Activated effector memory CD4-positive, alpha-beta T cell treated with Interleukin-2 at 50 U/mL for 16 hours (primary cell): ENCODE measurements around the gene RPS21.

ENCODE experiments used
- DNase-seq: peaks from one replicate; pipeline ENCODE4 v3.0.0-alpha.2; 2020

Gene RPS21

GRCh38 chr20:62354031-62354808 lies 32.7 kb upstream of the RPS21 start:
- DNase-seq = no peak

DNA sequence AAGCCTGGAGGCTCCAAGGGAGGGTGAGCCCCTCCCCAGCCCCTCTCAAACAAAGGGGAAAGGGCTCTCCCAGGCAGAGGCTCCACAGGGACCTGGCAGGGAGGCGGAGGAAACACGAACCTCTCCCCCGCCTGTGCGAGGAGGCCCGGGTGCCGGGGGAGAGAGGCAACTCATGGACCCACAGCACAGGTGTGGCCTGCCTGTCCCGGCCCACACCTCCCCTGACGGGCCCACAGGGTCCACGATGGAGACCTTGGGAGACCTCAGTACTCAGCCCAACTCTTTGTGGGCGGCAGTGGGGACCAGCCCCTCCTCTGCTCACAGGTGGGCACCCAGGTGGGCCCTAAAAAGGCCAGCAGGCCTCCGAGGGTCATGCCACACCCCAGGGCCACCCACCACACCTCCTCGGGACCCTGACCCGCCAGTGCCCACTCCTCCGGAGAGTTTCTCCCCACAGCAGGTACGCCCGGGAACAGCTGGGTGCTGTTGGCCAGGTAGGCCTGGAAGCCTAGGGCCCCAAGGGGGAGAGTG lies 32.0 kb upstream of the RPS21 start:
- DNase-seq = no peak

DNA sequence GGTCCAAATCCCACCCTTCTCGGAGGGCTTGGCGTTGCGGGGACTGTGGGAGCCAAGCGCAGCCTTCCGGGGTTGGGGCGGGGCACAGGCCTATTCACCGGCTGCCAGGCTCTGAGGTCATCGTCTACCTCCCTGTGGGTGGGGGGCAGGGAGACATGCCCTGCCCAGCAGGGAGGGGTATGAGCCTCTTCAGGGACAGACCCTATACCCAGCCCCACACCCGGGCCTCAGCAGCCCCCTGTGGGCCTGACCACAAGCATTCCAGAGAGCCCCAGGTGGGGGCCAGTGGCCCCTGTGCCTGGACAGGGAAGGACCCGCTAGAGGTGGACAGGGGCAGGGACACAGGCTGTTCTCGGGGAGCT lies 31.4 kb upstream of the RPS21 start:
- DNase-seq = no peak

DNA sequence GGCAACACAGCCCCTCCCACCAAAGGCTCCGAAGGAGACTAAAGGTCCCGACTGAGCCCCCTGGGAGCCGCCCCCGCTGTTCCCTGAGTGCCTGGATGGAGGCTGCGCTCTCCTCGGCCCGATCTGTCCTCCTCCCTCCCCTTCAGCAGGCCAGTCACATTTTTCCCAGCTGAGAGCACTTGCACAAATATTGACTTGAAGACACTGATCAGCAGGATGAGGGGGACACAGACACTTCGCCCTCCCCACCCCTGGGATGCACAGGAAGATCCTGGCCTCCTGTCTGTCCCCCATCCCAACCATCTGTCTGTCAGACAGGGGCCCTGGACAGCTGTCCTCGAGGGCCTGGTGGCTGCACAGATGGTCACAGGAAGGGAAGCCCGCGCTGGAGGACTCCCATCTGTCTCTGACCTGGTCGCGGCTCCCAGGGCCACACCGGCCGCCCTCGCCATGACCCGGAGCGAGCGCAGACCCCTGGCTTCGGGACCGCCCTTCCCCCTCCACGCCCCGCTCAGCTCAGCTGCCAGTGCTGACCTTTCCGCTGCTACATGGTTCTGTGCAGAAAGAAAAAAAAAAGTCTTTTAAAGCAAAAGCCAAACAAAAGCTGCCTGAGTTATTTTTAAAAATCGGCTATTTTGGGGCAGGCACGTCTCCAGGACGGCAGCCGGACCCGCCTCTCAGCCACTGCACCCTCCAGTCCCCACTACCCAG lies 30.9 kb upstream of the RPS21 start:
- no peak for DNase-seq

- DNase-seq = no peak
These were observed 30.2 kb upstream of the RPS21 start for GRCh38 chr20:62356589-62357186.

DNA sequence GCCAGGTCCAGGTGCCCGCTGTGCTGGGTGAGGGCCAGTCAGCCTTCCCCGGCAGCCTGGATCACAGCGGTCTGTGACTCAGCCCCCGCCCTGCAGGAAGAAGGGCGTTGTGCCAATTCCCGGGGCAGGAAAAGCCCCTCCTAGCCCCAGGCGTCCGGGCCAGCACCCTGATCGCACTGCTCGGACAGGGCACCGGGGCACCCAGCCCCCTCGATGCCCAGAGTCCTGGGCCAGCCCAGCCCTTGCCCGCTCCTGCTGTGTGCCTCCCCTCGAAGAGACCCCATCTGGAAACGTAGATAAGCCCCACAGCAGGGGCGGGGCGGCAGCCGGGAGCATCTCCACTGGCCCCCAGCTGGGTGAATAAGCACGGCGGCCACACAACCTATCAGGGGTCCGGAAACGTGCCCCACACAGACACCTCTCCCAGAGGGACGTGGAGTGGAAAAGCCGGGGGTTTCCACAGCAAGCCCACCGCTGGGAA lies 29.7 kb upstream of the RPS21 start:
- no peak for DNase-seq

- DNase-seq = no peak
These were observed 29.2 kb upstream of the RPS21 start for GRCh38 chr20:62357681-62358080.

DNA sequence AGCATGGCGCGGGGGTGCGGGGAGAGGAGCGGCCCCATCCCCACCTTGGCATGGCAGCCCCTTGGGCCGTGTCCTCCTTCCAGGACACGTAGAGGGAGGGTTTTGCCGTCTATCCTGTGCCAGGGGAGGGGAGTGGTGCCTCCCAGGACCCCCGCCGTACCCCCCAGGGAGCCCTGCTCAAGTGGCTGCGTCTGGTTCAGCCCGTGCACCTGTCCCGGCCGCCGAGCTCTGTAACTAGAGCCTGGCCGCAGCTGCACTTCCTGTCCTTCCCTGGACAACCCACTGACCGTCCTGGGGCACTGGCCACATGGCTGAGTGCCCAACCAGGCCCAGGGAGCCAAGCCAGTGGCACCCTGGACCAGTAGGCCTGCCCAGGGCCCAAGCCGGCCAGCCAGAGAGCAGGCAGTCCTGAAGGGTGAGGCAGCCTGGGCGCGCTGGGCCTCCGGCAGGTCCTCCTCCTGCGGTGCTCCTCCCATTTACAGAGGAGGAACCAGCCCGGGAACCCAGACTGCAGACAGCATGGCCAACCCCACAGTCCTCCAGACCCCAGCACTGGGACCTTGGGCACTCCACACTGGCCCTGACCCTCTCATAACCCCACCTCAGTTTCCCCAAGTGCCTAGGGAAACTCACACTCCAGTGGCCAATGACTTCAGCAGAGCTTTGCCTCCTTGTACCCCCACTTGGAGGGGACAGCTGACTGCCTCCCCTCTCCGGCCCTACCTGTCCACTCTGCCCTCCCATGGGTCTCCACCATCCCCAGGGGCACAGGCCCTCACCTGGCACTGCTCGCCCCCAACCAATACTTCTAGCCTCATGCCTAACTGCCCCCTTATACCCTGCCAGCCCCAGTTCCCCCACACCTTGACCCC lies 28.5 kb upstream of the RPS21 start:
- DNase-seq = no peak

- no peak for DNase-seq
These were observed 27.8 kb upstream of the RPS21 start for GRCh38 chr20:62359043-62359490.

DNA sequence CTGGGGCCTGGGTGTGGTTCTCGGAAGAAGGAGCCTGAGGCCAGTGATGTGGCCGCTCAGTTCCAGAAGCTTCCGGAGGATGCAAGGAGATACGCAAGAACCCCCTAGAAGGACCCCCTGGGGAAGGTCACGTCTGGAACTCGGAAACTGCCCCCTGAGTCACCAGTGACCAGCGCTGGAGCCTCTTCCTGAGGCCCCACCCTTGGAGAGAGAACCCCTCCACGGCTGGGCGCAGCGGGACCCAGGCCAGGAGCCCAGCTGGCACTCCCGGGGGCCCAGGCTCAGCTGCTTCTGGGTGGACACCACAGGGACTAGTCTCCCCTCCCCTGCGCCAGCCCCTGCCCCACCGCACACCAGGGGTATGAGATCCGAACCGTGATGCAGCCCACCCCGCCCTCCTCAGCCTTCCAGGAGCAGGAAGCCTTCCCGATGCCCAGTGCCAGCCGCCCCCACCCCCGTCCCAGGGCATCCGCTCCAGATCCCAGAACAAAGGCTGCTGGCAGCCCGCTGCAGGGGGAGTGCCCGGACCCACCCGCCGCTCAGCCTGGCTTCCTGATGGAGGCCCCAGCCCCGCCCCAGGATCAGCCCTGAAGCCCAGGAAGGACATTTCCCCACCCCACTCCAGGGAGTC lies 27.3 kb upstream of the RPS21 start:
- no peak for DNase-seq

DNA sequence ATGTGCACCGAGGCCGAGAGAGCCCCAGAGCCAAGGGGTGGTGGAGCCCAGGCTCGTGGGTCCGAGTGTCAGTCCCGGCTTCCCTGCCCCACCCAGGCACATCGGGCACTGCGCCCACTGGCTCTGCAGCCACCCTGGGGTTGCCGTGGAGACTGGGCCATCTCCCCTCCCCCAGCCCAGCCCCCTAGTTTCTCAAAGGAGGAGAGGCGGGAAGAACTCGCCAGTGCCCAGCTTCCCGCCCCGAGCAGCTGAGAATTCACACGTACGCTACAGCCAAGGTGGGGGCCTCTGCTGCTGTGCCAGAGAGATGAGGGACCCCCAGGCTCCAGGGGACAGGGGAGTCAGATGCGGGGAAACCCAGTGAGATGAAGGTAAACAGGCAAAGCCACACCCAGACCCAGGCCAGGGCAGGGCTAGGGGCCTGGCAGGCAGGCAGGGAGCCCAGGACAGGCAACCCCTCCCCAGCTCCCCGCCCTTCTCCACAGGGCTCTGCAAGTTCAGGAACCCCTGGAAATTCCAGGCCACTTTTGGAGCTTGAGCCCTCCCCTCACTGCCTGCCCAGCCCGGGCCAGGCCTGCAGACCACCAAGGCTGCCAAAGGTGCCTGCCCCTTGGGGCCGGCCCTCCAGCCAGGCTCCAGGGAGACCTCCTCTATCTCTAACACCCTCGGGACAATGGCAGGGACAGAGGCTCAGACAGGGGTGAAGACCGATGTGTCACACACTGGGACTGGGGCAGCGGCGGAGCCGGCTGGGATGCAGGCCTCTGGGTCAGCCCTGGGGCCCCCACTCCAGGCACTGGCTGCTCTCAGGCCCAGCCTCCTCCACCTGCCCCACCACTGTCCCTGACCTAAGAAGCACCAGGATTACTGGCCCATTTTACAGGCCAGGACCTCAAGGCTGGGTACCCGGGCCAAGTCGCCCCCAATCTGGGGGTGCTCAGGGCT lies 25.8 kb upstream of the RPS21 start:
- no peak for DNase-seq

DNA sequence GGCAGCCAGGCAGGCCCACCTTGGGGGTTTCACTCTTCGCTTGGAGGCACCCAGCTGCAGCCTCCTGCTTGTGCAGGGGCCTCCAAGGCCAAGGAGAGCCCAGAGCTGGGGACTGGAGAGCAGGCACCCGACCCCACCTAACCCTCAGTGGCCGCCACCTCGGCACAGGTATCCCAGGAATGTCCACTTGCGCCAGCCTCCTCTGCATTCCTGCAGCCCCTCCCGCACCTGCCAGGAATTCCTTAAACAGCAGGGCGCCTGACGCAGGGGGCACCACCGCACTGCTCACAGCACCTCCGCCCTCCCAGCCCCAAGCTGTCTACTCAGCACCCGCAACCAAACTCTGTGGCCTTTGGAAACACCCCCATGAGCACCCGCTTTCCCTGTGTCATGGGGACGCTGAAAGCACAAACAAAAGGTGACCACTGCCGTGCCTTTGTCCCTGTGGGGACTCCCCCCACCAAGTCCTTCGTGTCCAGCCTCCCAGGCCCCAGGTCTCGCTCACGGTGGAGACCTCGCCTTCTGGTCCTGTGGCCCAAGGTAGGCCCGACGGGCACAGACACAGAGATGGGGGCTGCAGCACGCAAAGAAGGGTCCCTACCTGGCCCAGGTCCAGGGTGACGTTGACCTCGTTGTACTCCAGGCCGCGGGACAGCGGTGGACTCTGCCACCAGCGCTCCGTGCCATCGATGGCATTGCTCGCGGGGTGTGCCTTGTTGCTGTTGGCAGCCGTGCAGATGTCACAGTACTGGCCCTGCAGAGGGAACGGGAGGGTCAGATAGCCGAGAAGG lies 24.9 kb upstream of the RPS21 start:
- no peak for DNase-seq

- no peak for DNase-seq
These were observed 24.3 kb upstream of the RPS21 start for GRCh38 chr20:62362590-62362940.

DNA sequence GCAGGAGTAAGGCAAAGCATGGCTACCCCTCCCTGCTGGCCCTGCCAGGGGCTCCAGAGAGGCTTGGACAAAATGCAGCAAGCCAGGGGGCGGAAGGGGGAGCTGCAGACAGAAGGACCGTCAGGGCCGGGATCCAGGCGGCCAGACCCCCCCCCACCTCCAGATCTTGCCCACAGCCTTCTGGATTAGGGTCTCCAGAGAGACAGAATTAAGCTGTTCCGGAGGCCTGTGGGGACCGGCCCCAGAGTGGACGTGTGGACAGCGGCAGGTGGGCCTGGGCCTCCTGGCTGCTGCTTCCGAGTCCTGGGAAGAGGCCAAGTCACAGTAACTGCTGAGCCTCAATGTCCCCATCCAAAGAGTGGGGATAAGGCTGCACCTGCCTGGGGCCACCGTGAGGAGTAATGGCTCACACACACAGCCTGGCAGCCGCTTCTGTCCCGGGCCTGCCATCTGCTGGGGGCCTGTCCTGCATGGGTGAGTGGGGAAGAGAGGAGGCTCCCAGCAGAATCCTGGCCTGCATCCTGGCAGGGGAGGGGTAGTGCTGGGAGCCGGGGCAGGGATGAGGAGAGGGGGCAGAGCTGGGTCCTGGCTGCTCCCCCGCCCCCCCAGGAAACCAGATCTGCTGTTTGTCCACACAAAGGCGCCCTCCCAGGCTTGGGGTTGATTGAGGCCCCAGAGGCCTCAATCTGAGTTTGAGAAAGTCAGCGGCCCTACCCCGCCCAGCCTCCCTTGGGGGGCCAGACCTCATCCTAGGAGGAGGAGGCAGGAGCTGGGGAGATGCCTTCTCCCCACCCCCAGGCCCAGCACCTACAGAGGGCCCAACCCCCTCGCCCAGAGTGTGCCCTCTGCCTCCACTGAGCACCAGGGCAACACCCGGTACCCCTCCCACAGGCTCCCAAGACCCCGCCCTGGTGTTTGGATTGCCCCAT lies 23.6 kb upstream of the RPS21 start:
- no peak for DNase-seq

GRCh38 chr20:62363920-62364851 lies 22.7 kb upstream of the RPS21 start:
- no peak for DNase-seq

- no peak for DNase-seq
These were observed 21.8 kb upstream of the RPS21 start for GRCh38 chr20:62364911-62365736.

DNA sequence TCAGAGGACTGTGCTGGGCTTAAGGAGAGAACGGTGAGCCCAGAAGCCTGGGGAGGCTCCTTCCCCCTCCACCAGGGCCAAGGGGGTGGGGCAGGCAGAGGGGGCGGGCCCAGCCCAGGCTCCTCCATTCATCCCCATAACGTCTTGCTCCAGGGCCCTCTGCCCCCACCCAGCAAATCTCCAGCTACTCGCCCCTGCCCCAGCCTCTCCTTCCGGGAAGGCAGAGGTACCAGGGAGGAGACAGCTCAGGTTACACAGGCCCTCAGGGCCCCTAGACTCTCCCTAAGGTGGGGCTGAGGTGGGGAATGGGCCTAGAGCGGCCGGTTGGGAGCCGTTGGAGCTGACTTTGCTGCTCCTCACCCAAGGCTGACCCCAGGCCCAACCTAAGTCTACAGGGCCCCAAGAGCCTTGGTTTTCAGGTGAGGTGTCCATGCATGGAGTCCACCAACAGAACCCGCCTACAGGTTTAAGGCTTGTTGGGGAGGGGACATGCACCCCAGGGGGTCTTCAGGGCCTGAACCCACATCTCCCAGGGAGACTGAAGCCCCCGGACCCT lies 21.0 kb upstream of the RPS21 start:
- DNase-seq = no peak
